HG02840 (cell line): ENCODE data around the gene UBASH3A.

Experiments used
- ATAC-seq: cut with Tn5 transposase; IDR thresholded peaks from one replicate; pipeline ENCODE4 v1.9.1; 2021; ENCODE audit warnings: mild to moderate bottlenecking, moderate library complexity, moderate number of reproducible peaks; ENCODE audit not compliant: unreplicated experiment, low FRiP score

Gene UBASH3A

DNA sequence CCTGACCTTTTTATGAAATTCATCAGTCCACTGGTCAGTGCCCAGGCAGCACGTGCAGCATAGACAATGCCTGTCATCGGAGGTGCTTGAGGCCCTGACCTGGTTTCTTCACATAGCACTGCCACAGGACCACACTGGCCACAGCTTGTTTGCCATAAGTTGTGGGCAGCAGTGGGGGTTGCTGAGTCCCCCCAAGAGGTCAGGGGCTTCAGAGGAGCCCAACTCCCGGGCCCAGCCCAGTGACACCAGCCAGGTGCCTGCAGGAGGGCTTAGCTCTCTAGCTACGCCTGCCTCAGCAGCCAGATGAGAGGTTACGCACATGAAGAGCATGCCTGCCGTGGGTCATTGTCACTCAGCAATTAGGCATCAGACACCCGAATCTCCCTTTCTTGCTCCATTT, 41.6 kb downstream of the UBASH3A start:
- no peak for ATAC-seq

DNA sequence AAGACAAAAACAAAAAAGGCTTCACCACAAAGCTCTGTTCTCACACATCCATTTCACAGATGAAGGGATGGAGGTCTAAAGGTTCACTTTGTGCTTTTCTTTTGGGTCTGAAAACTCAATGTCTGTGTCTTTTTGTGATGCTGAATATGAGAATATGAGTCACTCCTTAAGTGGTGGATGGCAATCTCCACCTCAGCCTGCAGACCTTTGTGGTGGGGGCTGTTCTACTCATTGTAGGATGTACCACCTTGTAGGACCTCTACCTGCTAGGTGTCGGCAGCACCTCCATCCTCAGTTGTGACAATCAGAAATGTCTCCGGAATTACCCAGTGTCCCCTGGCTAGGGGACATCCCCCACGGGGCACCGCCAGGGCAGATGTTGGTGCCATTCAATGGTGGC, 42.8 kb downstream of the UBASH3A start:
- no peak for ATAC-seq

DNA sequence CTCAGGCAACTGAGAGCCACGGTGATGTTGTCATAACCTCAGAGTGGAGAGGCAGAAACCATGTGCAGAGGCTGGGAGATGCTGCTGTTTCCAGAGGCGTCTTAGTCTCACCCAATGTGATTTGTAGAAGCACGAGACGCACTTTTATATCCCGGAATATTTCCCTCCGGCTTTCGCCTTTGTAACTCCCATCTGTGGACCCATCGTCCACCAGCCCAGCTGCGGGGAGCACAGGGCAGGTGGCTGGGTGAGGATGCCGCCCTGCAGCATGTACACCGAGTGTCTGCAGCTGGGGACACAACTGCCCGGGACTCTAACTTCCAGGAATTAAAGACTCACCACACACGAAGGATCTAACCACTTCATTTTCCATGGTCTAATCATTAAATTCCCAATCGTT, 43.5 kb downstream of the UBASH3A start:
- ATAC-seq: no peak

DNA sequence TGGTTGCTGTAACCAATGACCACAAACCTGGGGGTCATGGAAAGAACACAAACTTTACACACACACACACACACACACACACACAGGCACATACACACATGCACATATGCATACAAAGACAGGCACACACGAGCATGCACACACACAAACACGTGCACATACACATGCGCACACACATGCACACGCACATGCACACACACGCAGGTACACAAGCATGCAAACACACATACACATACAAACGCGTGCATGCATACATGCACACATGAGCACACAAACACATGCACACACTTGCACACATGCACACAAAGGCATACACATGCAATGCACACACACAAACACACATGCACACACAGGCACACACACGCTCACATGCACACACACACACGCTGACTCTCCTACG, 44.0 kb downstream of the UBASH3A start:
- ATAC-seq: no peak

DNA sequence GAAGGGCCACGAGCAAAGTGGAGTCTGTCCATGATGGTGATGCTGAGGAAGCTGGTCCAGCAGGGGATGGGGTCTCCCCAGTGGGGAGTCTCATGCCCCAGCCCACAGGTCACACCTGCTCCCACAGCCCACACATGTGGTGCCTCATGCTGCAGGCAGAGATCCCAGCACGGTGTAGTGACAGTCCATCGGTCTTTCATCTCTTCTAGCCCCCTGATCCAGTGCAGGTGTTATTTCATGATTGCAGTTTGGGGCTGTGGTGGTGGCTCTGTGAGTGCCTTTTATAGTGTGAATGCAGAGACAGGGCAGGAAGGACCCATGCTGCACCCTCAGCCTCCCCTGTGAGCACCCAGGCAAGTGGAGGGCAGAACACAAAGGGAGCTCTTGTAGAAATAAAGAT, 45.0 kb downstream of the UBASH3A start:
- no peak for ATAC-seq

DNA sequence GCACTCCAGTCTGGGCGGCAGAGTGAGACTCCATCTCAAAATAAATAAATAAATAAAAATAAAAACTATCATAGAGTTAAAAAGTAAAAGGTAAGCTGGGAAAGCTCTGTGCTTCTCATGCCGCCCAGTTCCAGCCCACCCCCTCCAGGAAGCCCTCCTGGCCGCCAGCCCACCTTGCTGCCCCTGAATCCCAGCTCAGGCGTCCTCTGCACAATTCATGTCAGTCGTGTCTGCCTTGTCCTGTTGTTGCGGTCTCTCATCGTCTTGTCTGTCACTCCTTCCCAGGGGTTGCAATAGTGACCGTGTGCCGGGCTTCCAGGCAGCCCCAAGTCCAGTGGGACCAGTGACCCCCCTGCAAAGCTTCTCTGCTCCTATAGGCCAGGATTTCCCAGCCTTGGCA, 48.2 kb downstream of the UBASH3A start:
- ATAC-seq: no peak

DNA sequence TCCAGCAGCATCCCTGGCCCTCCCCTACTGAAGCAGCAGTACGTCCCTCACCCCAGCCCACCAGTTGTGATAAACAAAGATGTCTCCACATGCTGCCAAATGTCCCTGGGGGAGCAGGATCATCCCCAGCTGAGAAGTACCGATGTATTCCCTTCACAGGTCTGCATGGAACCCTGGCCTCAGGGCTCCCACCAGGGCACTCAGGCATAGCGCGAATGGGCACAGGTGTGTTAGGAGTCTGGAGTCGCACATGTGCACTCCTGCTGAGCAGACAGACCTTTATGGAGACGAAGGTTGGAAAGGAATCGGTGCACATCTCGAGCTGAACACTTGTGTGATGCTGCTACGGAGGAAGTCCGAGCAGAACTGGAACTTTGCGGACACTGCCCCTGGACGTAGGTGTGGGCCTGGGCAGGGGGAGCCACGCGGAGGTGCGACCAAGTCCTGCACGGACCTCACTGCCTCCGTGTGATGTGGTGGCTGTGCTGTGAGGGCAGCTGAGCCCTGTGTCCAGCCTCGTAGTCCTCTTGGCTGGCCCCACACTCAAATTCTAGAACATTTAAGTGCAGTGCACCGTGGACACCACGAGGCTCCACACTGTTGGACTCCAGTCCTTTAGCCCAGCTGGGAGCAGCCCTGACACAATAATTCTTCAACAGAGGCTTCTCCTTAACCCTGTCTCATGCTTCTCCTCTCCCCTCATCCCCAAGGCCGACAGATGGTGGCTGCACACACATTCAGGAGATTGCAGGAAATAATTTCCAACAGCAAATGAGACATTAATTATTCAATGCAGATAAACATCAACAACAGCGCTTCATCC, 48.9 kb downstream of the UBASH3A start:
- ATAC-seq: no peak

DNA sequence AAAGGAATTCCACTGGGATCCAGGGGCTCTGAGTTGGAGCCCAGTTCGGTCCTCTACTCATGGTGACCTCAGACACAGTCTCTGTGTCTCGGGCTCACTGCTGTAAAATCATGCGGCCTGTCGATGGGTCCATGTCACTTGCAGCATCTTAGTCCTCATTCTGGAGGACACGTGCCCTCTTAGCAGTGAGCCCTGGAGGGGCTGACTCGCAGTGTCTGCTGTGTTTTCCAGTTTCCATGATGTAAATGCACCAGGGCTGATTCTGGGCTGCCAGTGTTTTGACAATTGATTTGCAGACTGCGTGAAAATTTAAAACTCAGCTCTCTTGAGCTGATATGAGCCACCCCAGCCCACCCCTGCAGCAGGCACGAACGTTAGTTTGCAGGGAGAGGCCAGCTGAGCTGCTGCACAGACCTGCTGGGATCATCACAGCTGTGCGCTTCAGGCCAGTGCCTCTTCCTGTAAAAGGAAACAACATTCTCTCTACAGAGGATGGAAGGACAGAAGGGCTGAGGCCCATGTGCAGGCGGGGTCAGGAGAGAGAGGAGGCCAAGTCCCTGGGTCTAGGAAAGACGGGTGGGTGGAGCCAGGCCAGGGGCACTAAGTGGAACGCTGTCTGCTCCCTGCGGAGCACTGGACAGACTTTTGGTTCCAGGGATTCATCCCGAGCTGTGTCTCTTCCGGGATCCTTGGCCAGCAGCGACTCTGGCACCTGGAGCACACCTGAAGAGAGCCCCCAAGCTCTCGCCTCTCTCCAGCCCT, 49.7 kb downstream of the UBASH3A start:
- no peak for ATAC-seq

DNA sequence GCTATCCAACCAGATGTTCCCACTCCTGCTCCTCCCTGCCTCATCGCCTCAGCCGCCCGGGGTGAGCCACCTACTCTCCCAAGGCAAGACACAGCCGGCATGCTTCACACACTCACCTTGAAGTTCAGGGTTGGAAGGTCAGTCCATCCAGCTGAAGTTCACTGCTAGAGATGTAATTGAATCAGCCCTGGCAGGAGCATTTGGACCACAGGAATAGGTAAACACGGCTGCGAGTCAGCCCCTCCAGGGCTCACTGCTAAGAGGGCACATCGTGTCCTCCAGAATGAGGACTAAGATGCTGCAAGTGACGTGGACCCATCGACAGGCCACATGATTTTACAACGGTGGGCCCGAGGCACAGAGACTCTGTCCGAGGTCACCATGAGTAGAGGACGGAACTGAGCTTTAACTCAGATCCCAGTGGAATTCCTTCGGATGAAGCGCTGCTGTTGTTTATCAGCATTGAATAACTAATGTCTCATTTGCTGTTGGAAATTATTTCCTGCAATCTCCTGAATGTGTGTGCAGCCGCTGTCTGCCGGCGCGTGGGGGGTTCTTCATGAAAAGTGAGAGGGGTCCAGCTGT, 50.4 kb downstream of the UBASH3A start:
- ATAC-seq: no peak

DNA sequence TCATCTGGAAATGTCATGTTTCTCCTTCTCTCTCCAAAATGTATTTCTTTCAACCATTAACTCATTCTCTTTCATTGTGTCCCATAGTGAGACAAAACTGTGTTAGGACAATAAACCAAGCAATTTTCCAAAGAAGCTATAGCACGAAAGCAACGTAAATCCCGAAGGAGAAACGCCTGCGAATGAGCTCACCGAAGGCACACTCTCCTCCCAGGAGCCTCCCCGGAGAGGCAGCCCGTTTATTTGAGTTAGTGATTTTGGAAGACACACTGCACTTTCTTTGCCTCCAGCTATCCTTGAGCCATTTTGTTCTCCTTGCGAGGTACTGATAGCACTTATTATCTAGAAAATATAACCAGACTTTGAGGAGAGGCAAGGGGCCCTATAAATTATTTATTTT, 51.1 kb downstream of the UBASH3A start:
- ATAC-seq: no peak

DNA sequence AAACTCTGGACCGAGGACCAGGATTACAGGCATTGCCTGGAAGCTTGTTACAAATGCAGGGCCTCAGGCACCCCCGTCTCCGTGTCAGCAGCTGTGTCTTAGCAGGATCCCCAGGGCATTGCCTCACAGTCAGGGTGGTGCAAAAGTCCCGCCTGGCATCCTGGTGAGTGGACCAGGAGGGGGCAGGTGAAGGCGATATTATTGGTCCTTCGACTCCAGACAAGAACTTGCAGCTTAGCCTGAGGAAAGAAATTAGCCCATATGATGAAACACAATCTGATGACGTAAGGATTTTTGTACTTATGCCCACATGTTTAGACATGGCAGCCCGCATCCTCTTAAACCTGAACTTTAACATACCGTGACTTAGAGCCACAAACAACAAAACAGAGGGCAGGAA, 51.5 kb downstream of the UBASH3A start:
- ATAC-seq: no peak

DNA sequence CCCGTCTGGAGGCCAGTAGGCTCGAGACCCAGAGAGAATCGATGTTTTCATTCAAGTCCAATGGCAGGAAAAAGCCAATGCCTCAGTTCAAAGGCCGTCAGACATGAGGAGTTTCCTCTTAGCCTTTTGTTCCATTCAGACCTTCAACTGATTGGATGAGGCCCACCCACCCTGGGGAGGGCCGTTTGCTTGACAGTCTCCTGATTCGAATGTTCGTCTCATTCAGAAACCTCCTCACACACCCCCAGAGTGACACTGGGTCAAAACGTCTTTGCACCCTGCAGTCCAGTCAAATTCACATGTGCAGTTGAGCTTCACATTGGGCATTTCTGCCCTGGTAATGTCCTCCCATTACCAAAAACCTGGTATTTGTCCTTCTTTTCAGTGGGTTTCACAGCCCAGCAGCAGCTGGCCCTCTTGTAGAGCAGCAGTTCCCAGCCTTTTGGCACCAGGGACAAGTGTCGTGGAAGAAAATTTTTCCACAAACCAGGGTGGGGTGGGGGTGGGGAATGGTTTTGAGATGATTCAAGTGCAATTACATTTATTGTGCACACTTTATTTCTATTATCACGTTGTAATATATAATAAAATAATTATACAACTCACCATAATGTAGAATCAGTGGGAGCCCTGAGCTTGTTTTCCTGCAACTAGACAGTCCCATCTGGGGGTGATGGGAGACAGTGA, 52.2 kb downstream of the UBASH3A start:
- ATAC-seq: no peak

DNA sequence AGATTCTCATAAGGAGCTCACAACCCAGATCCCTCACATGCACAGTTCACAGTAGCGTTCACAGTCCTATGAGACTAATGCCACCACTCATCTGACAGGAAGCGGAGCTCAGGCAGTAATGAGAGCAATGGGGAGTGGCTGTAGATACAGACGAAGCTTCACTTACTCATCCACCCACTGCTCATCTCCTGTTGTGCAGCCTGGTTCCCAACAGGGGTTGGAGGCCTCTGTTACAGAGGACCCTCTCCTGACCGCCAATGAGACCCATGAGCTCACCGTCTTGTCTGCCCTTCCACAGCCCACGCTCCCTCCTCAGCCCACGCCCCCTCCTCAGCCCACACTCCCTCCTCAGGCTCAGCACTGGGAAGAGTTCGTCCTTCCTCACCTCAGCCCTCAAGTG, 52.8 kb downstream of the UBASH3A start:
- ATAC-seq: no peak

DNA sequence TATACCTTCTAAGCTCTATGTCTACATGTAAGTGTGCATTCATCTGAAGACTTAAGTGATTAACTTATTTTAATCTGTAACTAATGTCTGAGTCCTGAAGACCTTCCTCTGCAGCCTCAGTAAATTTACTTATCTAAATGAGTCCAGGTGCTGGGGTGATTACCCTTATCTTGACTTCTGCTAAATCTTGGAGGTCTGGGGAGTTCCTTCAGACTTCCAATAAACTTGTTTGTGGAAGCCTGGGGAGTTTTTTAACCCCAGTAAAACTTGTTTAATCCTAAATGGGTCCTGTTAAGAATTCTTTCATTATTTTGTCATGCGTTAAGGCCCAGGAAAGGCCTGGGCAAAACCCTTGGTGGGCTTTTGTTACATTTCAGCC, 55.4 kb downstream of the UBASH3A start:
- no peak for ATAC-seq

DNA sequence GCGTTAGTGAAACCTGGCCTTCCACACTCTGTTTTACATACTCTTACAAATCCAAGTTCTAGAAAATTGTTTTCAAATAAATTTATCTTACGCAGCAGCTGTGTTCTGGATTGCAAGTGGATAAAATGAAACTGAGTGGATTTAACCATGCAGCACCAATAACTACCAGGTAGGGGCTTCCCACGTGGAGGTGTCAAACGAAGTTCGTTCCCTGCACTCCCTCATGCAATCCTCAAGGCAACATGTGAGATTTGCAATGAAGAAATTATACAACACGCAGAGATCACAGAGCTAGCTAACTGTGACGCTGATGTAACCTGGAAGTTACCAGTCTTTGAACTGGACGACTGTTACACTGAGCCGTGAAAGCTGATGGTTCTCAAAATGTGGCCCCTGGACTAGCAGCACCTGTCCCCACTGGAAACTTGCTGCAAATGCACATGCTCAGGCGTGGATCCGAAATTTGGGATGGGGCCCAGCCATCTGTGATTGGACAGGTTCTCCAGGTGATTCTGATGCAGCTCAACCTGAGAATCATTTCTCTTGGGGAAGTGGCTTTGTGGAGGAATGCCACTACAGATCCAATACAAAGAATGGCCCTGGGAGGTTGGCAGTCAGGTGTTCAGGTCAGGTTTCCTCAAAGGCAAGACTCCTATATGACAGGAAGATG, 56.0 kb downstream of the UBASH3A start:
- no peak for ATAC-seq

DNA sequence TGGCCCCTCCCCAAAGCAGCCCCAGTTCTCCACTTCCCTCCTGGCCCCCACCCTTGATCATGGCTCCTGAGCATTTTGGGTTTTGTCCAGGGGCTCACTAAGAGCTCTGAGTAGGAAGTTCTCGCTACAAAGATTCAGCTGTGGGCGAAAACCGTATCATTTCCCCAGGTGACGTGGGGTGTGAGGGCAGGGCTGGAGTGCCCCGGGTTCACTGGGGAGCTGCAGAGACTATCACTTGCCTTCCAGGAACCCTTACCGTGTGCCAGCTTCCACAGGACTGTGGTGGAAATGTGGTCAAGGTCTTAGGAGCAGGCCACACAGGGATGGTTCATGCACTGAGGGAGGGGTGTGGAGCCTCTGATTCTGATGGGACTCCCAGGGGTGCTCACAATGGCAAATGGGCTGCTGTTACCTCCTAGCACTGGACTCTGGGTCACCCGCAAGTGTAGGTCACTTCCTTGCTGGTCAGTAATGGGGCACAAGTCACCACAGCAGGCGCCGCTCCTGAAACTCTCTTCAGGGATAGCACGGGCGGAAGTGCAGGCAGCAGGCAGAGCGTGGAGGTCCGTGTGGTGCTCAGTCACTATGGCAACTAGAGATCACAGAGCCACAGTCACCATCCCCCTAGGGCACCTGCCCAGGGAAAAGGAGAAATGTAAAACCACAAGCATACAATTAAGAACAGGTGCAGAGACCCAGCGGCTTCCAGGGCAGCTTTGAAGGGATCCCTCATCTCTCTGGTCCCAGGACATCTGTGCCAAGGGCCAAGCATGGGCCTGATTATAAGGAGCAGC, 56.9 kb downstream of the UBASH3A start:
- no peak for ATAC-seq

DNA sequence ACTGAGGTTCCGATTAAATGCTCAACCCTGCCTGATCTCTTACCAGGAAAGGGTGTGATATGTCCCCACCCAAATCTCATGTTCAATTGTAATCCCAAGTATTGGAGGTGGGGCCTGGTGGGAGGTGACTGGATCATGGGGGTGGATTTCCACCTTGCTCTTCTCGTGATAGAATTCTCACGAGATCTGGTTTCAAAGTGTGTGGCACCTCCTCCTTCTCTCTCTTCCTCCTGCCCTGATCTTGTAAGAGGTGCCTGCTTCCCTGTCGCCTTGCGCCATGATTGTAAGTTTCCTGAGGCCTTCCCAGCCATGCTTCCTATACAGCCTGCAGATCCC, 57.5 kb downstream of the UBASH3A start:
- ATAC-seq: no peak

DNA sequence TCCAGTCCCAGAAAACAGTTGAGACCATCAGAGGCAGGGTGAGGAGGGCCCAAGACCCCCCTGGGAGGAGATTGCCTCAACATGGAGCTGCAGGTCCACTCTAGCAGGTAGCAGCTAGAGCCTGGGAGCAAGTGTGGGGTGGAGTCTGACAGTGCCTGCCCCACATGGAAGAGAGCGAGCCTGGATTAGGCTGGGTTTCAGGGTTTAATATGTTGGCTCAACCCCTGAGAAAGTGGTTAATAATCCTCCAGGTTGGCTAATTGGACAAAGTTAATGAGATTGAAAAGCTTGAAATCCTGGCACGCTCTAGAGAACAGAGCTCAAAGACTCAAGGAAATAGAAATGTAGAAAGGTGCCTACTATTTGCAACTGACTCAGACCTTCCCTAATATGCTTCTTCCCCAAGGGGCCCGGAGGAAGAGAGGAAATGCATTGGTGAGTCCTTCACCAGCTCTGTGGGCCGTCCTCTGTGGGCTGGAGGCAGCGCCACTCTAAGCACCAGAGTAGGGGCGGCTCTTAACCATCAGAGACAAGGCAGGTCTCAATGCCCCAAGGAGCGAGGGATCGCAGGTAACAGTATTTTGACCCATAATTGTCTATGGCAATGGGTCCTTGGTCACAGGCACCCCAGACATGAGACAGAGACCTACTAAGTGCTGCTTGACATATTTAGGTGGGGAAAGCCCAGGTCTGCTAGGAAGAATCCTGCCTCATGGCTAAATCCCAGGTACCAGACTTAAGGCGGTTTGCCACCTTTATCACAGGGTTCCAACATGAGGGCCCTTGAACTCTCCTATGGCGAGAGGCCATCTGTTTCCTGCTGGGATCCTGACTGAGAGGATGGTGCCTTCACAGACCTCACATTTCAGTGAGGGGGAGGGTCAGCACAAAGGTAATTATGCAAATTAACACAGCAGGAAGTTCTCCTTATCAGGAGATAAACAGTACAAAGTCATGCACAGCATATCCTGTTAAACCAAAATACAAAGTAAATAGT, 58.5 kb downstream of the UBASH3A start:
- ATAC-seq: no peak
